22Rv1 (cell line): ENCODE measurements around the gene DTD1.

Experiments
- ZFX ChIP-seq: fragments of 450-650 bp; IDR thresholded peaks from 2 replicates; pipeline ENCODE4 v1.6.1; 2017; ENCODE audit warnings: antibody characterized with exemption, borderline replicate concordance
- TF ChIP-seq, protein P1 (sequence below): fragments of 450-650 bp; IDR thresholded peaks from 2 replicates; pipeline ENCODE4 v1.5.1; 2017; ENCODE audit warnings: mild to moderate bottlenecking

DNA sequence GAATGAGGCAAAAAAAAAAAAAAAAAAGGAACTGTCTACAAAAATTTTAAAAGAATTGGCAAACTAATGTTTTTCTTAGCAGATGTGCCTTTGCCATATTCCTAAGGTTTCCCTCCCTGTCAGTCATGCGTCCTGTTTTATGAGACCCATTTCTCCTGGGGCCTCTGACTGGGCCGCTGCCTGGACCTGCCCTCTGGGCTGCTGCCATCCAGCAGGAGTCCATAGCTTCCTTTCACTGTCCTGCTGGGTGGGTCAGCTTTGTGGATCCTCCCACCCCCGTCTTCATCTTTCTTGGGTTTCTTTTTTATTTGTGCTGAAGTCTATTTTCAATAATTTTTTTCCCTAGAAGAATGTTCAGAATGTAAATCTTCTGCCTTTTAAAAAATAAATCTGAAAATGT is 114.9 kb downstream of the DTD1 start:
- TF ChIP-seq, protein P1, sequence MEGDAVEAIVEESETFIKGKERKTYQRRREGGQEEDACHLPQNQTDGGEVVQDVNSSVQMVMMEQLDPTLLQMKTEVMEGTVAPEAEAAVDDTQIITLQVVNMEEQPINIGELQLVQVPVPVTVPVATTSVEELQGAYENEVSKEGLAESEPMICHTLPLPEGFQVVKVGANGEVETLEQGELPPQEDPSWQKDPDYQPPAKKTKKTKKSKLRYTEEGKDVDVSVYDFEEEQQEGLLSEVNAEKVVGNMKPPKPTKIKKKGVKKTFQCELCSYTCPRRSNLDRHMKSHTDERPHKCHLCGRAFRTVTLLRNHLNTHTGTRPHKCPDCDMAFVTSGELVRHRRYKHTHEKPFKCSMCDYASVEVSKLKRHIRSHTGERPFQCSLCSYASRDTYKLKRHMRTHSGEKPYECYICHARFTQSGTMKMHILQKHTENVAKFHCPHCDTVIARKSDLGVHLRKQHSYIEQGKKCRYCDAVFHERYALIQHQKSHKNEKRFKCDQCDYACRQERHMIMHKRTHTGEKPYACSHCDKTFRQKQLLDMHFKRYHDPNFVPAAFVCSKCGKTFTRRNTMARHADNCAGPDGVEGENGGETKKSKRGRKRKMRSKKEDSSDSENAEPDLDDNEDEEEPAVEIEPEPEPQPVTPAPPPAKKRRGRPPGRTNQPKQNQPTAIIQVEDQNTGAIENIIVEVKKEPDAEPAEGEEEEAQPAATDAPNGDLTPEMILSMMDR, result no peak
- TF ChIP-seq ZFX, result no peak
